HepG2 (cell line): ENCODE results near the gene RILP. TPM values are rescaled to one million over a fixed set of nuclear protein-coding genes. Genes with fewer than 3 reads are reported as not detected.

ENCODE experiments used
- ARID4A ChIP-seq: sonication (generic); formaldehyde crosslinking; IDR thresholded peaks from 2 replicates; pipeline ENCODE4 v1.5.0; 2020; ENCODE audit warnings: mild to moderate bottlenecking, missing genetic modification reagents, borderline replicate concordance
- CEBPZ ChIP-seq: IDR thresholded peaks from 2 replicates; pipeline ENCODE4 v1.6.1; 2012; ENCODE audit warnings: low read length, improper control_type of control experiment
- HNF1A ChIP-seq, 2 experiments: sonication (generic) in 1 of 2; formaldehyde crosslinking in 1 of 2; IDR thresholded peaks; 2 replicates each; pipeline versions ENCODE4 v1.4.0 to v1.6.1; 2016 to 2020; ENCODE audit warnings: borderline replicate concordance in 1 of 2, low read depth in 1 of 2, mild to moderate bottlenecking in 1 of 2, missing genetic modification reagents in 1 of 2
- MIER2 ChIP-seq: IDR thresholded peaks from 2 replicates; pipeline ENCODE4 v1.6.1; 2016; ENCODE audit warnings: missing biosample characterization, missing genetic modification reagents
- RBFOX2 ChIP-seq: fragments of 200-400 bp; formaldehyde crosslinking; IDR thresholded peaks from 2 replicates; pipeline ENCODE4 v1.6.1; 2017; ENCODE audit warnings: low read depth, mild to moderate bottlenecking, low read length
- RBM22 ChIP-seq: fragments of 200-400 bp; formaldehyde crosslinking; optimal IDR thresholded peaks from 2 replicates; pipeline ENCODE3; 2017; ENCODE audit warnings: mild to moderate bottlenecking, low read length, moderate library complexity
- REXO4 ChIP-seq: sonication (generic); formaldehyde crosslinking; IDR thresholded peaks from 2 replicates; pipeline ENCODE4 v1.8.0; 2022; ENCODE audit warnings: missing genetic modification reagents, mild to moderate bottlenecking, borderline replicate concordance
- SMAD9 ChIP-seq: sonication (generic); formaldehyde crosslinking; IDR thresholded peaks from 2 replicates; pipeline ENCODE4 v1.5.1; 2020; ENCODE audit warnings: mild to moderate bottlenecking, missing genetic modification reagents
- TEAD3 ChIP-seq: optimal IDR thresholded peaks from 2 replicates; pipeline ENCODE3; 2016; ENCODE audit warnings: borderline replicate concordance
- ZGPAT ChIP-seq: IDR thresholded peaks from 2 replicates; pipeline ENCODE4 v1.6.1; 2016; ENCODE audit warnings: mild to moderate bottlenecking
- ZNF460 ChIP-seq: sonication (generic); formaldehyde crosslinking; IDR thresholded peaks from 2 replicates; pipeline ENCODE4 v1.5.1; 2020; ENCODE audit warnings: missing genetic modification reagents, mild to moderate bottlenecking, borderline replicate concordance
- ZNF761 ChIP-seq: sonication (generic); formaldehyde crosslinking; conservative IDR thresholded peaks from 2 replicates; pipeline ENCODE4 v1.4.0; 2020; ENCODE audit warnings: mild to moderate bottlenecking, missing genetic modification reagents
- polyA plus RNA-seq, 8 experiments: library from polyadenylated mRNA; depleted of rRNA in 3 of 8; stranded (reverse) in 7 of 8; unstranded in 1 of 8; fragments of >200 nt; fragmentation: Illumina TruSeq in 4 of 8; extraction: Trizol in 4 of 8; gene quantifications; 2 replicates each; pipeline versions ENCODE4 v1.2.1 to v1.2.3, GENCODE V29; 2011 to 2016; ENCODE audit warnings: low read depth in 4 of 8, missing spikeins in 1 of 8, mixed read lengths in 1 of 8; ENCODE audit not compliant: insufficient read depth in 1 of 8
- total RNA-seq, 5 experiments: library from RNA; depleted of rRNA; stranded (reverse); fragments of >200 nt; fragmentation: Illumina TruSeq; extraction: Trizol; gene quantifications; 2 replicates each; pipeline ENCODE4 v1.2.3, GENCODE V29; 2016; ENCODE audit warnings: low read depth in 1 of 5

RILP gene
- total and polyA plus RNA-seq, 2 of the 13 experiments (the other 11 are each of a cell fraction or from before 2014, with no cell fraction given): 6.6 to 8.1 TPM

- TF ChIP-seq ARID4A (CRISPR knock-in tag) (0 out of 2 replicates have a peak, but pooled peaks have one; percentile 24), RBM22 (peak; percentile 48), SMAD9 (no peak), ZNF460 (CRISPR knock-in tag) (no peak), RBFOX2 (peak; percentile 29; the same call in 1 of the 2 replicates), HNF1A (IDR thresholded peaks at IDR 0.05; ENCODE audit: low read depth) (no peak), HNF1A (CRISPR knock-in tag; IDR thresholded peaks at IDR 0.05; ENCODE audit: borderline replicate concordance) (no peak), TEAD3 (no peak), ZNF761 (CRISPR knock-in tag) (no peak), REXO4 (CRISPR knock-in tag) (no peak), ZGPAT (CRISPR knock-in tag) (no peak), CEBPZ (no peak), MIER2 (CRISPR knock-in tag) (no peak)
Measured at GRCh38 chr17:1673041-1673785, 23.5 kb upstream of the RILP start (continued).
